Epithelial cell of proximal tubule (primary cell): ENCODE measurements around the gene TBC1D3D. TPM values are rescaled to one million over a fixed set of nuclear protein-coding genes. Genes with fewer than 3 reads are reported as not detected.
"Not testable (repeated sequence)": the region's sequence is repeated elsewhere in the genome, so short reads cannot be mapped to it uniquely, and the experiment has no call there.

ENCODE experiments used
- DNase-seq: peaks from one replicate; pipeline ENCODE4 v3.0.0-alpha.2; 2011; ENCODE audit warnings: low read depth
- H3K4me3 ChIP-seq: 2 replicates; pipeline ENCODE4 v1.5.1; 2011; ENCODE audit warnings: low read depth, mild to moderate bottlenecking, low read length
- total RNA-seq: library from RNA; depleted of rRNA; stranded (reverse); fragments of >200 nt; gene quantifications from 2 replicates; pipeline ENCODE4 v1.2.3, GENCODE V29; 2015

TBC1D3D gene
- not detected in 2 replicates for total RNA-seq

GRCh38 chr17:38003676-38004075 is at the start of gene TBC1D3D:
Gene TBC1D3D, plus strand, starts transcription at chr17:38003976. Its CDS starts 1,585 bp downstream, at chr17:38005561.
- not testable (repeated sequence) for H3K4me3 ChIP-seq, DNase-seq

- not testable (repeated sequence) for H3K4me3 ChIP-seq, DNase-seq
These were observed 14.8 kb upstream of the TBC1D3D start, which contains the start of gene TBC1D3L for GRCh38 chr17:37988960-37989359. Gene TBC1D3L, minus strand, starts transcription at chr17:37989060. Its CDS starts 1,540 bp downstream, at chr17:37987520.

Other genes with a start within 250 kb of the TBC1D3D start
- gene TBC1D3K, start 79.6 kb upstream of the TBC1D3D start, total RNA-seq, result not detected in 2 replicates
- 2.8 and 6.3 TPM in 2 replicates for gene TBC1D3L, start 14.9 kb upstream of the TBC1D3D start, total RNA-seq
- not detected in 2 replicates for gene TBC1D3C, start 64.7 kb downstream of the TBC1D3D start, total RNA-seq
- gene TBC1D3E, start 124.0 kb downstream of the TBC1D3D start, total RNA-seq, result not detected in 2 replicates
- gene TBC1D3, start 188.6 kb downstream of the TBC1D3D start, total RNA-seq, result not detected in 2 replicates